Activated CD4-positive, alpha-beta memory T cell treated with anti-CD3 and anti-CD28 coated beads, Interleukin-2, amount 10 ng/mL, durations not matched to agents 7 days and 5 days (primary cell): ENCODE data around the gene DYNC1I1. TPM values are rescaled to one million over a fixed set of nuclear protein-coding genes. Genes with fewer than 3 reads are reported as not detected.
"Not testable (repeated sequence)": the region's sequence is repeated elsewhere in the genome, so short reads cannot be mapped to it uniquely, and the experiment has no call there.

Source experiments
- CTCF ChIA-PET: fragments of 350-600 bp; sonication (Branson Sonifier 250); formaldehyde crosslinking; loops from one replicate; lab custom pipeline; 2021; ENCODE audit warnings: antibody characterized with exemption, inconsistent platforms; lab: Charles Lee
- POLR2A ChIA-PET: fragments of 350-600 bp; sonication (Branson Sonifier 250); formaldehyde crosslinking; loops from one replicate; lab custom pipeline; 2021; ENCODE audit warnings: antibody characterized with exemption; lab: Charles Lee
- DNase-seq: peaks from one replicate; pipeline ENCODE4 v3.0.0-alpha.2; 2020
- H3K27ac Mint-ChIP-seq: one replicate; pipeline ENCODE4 v1.8.0; 2021; ENCODE audit warnings: mild to moderate bottlenecking, mixed read lengths
- H3K27me3 Mint-ChIP-seq: one replicate; pipeline ENCODE4 v1.8.0; 2021; ENCODE audit warnings: mixed read lengths
- H3K36me3 Mint-ChIP-seq: one replicate; pipeline ENCODE4 v1.8.0; 2021; ENCODE audit warnings: low read depth, mixed read lengths
- H3K4me1 Mint-ChIP-seq: one replicate; pipeline ENCODE4 v1.8.0; 2021; ENCODE audit warnings: mixed read lengths
- H3K4me3 Mint-ChIP-seq: one replicate; pipeline ENCODE4 v1.8.0; 2021; ENCODE audit warnings: mild to moderate bottlenecking, mixed read lengths
- H3K9me3 Mint-ChIP-seq: one replicate; pipeline ENCODE4 v1.8.0; 2021; ENCODE audit warnings: mixed read lengths
- total RNA-seq, 2 experiments: library from RNA; stranded (reverse); gene quantifications; one replicate each; pipeline ENCODE4 v1.2.3, GENCODE V29; 2021

Gene DYNC1I1
- total RNA-seq, 2 experiments from 2014 or later = not detected

DNA sequence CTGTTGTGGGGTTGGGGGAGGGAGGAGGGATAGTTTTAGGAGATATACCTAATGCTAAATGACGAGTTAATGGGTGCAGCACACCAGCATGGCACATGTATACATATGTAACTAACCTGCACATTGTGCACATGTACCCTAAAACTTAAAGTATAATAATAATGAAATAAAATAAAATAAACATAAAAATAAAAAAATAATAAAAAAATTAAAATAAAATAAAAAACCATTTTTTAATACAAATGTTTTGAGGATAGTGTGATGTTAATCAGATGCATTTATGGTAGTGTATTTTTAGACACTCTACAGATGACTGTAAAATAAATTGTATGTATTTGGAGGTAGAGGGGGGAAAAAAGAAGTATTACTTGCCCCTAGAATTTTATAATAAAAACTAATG lies 172.5 kb downstream of the DYNC1I1 start:
- H3K4me1 Mint-ChIP-seq, H3K4me3 Mint-ChIP-seq, H3K27me3 Mint-ChIP-seq, H3K36me3 Mint-ChIP-seq, POLR2A ChIA-PET, CTCF ChIA-PET, DNase-seq, H3K9me3 Mint-ChIP-seq, H3K27ac Mint-ChIP-seq: not testable (repeated sequence)

DNA sequence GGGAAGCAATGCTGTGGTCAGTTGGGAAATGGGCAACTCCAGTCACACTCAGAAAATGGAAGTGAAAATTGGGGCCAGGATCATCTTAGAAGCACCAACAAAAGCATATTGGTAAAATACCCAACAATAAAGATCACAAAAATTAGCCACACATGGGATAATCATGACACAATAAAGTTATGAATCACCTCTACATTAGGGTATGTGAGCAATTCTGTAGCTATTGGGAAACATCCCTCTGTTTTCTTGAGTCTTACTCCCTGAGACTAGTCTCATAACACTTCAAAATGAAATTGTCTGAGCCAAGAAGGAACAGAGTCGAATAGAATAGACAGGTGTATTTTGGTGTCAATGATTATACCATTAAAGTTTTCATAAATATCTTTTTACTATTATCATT lies 178.3 kb downstream of the DYNC1I1 start:
- Mint-ChIP-seq H3K9me3 (no peaks in the 10 kb centered on the region), H3K4me1 (no peaks in the 10 kb centered on the region), H3K36me3 (no peaks in the 10 kb centered on the region), H3K27ac (no peak overlapping the region), H3K4me3 (no peak overlapping the region), H3K27me3 (peaks cover 4% of the 10 kb centered on the region)
- POLR2A ChIA-PET = no interaction called here
- CTCF ChIA-PET = no interaction called here
- DNase-seq = no peak

GRCh38 chr7:95951531-95951930 lies 179.2 kb downstream of the DYNC1I1 start:
- ChIA-PET CTCF (no interaction called here), POLR2A (no interaction called here)
- no peaks in the 10 kb centered on the region for H3K4me1 Mint-ChIP-seq
- no peaks in the 10 kb centered on the region for H3K36me3 Mint-ChIP-seq
- no peak overlapping the region for H3K4me3 Mint-ChIP-seq
- H3K27me3 Mint-ChIP-seq = peaks cover 4% of the 10 kb centered on the region
- DNase-seq = no peak
- no peaks in the 10 kb centered on the region for H3K9me3 Mint-ChIP-seq
- H3K27ac Mint-ChIP-seq = no peak overlapping the region

- ChIA-PET CTCF (no interaction called here), POLR2A (no interaction called here)
- H3K27me3 Mint-ChIP-seq = peaks cover 4% of the 10 kb centered on the region
- no peaks in the 10 kb centered on the region for H3K9me3 Mint-ChIP-seq
- no peak overlapping the region for H3K27ac Mint-ChIP-seq
- no peak overlapping the region for H3K4me3 Mint-ChIP-seq
- no peak for DNase-seq
- no peaks in the 10 kb centered on the region for H3K4me1 Mint-ChIP-seq
- no peaks in the 10 kb centered on the region for H3K36me3 Mint-ChIP-seq
Observed at GRCh38 chr7:95951997-95952795, 179.8 kb downstream of the DYNC1I1 start.

- H3K27ac Mint-ChIP-seq = no peak overlapping the region
- no peak for DNase-seq
- H3K9me3 Mint-ChIP-seq = no peaks in the 10 kb centered on the region
- no peak overlapping the region for H3K4me3 Mint-ChIP-seq
- H3K36me3 Mint-ChIP-seq = no peaks in the 10 kb centered on the region
- no peaks in the 10 kb centered on the region for H3K4me1 Mint-ChIP-seq
- POLR2A ChIA-PET = no interaction called here
- CTCF ChIA-PET = no interaction called here
- peaks cover 4% of the 10 kb centered on the region for H3K27me3 Mint-ChIP-seq
Observed at GRCh38 chr7:95952851-95953250, 180.5 kb downstream of the DYNC1I1 start.

DNA sequence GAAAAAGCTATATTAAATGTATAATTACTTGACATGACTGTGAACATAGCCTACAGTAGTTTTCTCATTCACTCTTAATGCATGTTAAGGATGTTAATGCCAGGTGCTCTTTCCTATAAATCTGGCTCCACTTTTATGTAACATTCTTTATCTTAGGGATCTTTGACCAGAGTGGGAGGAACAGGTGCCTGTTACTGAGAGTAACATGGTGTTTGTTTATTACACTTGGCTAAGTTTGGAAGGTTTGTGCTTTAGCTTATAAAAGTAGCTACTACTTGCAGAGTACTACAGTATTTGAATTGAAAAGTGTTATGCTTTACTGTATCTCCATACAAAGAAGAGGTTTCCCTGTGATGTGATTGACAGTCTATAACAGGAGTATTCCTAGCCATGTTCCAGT lies 183.4 kb downstream of the DYNC1I1 start:
- ChIA-PET CTCF (no interaction called here), POLR2A (no interaction called here)
- H3K4me1 Mint-ChIP-seq = no peaks in the 10 kb centered on the region
- no peak overlapping the region for H3K4me3 Mint-ChIP-seq
- DNase-seq = no peak
- no peaks in the 10 kb centered on the region for H3K36me3 Mint-ChIP-seq
- H3K27me3 Mint-ChIP-seq = peaks cover 6% of the 10 kb centered on the region
- no peak overlapping the region for H3K27ac Mint-ChIP-seq
- no peaks in the 10 kb centered on the region for H3K9me3 Mint-ChIP-seq

DNA sequence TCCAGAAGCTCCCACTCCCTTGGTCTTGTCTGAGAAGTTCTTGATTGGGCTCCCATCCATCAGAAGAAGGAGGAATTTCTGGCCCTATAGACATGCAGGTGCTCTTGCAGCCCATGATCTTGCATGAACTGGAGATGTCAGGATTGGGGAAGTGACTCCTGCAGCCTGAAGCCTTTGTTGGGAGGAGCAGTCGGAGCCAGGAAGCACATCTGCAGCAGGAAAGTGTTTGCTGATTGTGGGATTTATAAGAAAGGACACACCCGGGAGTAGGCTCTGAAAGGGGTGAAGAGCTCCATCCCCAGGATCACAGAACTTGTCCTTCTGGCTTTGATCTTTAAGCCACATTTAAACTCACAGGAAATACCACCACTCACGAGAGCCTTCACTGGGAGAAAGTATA lies 185.2 kb downstream of the DYNC1I1 start:
- H3K4me3 Mint-ChIP-seq = no peak overlapping the region
- H3K36me3 Mint-ChIP-seq = no peaks in the 10 kb centered on the region
- H3K27me3 Mint-ChIP-seq = peaks cover 3% of the 10 kb centered on the region
- H3K4me1 Mint-ChIP-seq = no peaks in the 10 kb centered on the region
- H3K9me3 Mint-ChIP-seq = no peaks in the 10 kb centered on the region
- ChIA-PET POLR2A (no interaction called here), CTCF (no interaction called here)
- DNase-seq = no peak
- no peak overlapping the region for H3K27ac Mint-ChIP-seq

GRCh38 chr7:95960706-95961244 lies 188.4 kb downstream of the DYNC1I1 start:
- Mint-ChIP-seq H3K27ac (no peak overlapping the region), H3K36me3 (no peaks in the 10 kb centered on the region), H3K4me1 (no peaks in the 10 kb centered on the region), H3K9me3 (no peaks in the 10 kb centered on the region), H3K4me3 (no peak overlapping the region), H3K27me3 (peaks cover 5% of the 10 kb centered on the region)
- ChIA-PET POLR2A (no interaction called here), CTCF (no interaction called here)
- no peak for DNase-seq

DNA sequence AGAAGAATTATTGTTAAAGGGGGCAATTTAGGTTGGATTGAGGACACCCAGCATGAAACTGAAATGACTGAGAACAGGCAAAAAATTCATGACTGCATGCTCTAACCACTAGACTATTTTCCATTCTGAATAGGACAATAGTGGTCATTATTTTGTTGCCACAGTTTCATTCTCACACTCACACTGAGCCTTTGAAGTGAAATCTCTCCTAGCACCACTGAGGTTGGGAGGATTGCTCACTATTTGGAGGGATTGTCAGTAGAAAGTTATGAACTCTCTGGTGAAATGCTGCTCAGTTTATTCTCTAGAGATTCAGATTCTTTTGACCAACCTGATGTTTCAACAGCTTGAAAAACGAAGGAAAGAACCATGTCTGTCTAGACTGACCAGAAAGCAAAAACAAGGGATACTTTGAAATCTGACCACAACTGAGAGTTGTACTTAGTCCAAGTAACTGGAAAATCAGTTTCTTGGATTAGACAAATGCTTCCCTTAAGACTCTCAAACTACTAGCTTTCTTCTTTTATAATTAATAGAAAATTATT lies 191.2 kb downstream of the DYNC1I1 start:
- no peak overlapping the region for H3K4me3 Mint-ChIP-seq
- H3K4me1 Mint-ChIP-seq = no peaks in the 10 kb centered on the region
- H3K27ac Mint-ChIP-seq = no peak overlapping the region
- H3K9me3 Mint-ChIP-seq = no peaks in the 10 kb centered on the region
- H3K36me3 Mint-ChIP-seq = no peaks in the 10 kb centered on the region
- peaks cover 7% of the 10 kb centered on the region for H3K27me3 Mint-ChIP-seq
- DNase-seq = no peak
- ChIA-PET CTCF (no interaction called here), POLR2A (no interaction called here)

- POLR2A ChIA-PET = no interaction called here
- no peak overlapping the region for H3K4me3 Mint-ChIP-seq
- H3K4me1 Mint-ChIP-seq = no peaks in the 10 kb centered on the region
Observed at GRCh38 chr7:95971716-95972115, 199.4 kb downstream of the DYNC1I1 start.

GRCh38 chr7:95972523-95972922 lies 200.2 kb downstream of the DYNC1I1 start:
- DNase-seq = no peak
- CTCF ChIA-PET = no interaction called here
- Mint-ChIP-seq H3K4me3 (no peak overlapping the region), H3K27ac (no peak overlapping the region), H3K27me3 (no peaks in the 10 kb centered on the region), H3K36me3 (no peaks in the 10 kb centered on the region), H3K4me1 (no peaks in the 10 kb centered on the region), H3K9me3 (no peaks in the 10 kb centered on the region)
- POLR2A ChIA-PET = no interaction called here

More at GRCh38 chr7:95971716-95972115, 199.4 kb downstream of the DYNC1I1 start:
- CTCF ChIA-PET = interaction anchor here (1.1 kb wide), 1 partner anchor 56 kb away, joined by 3 read pairs; no protein-coding TSS in a partner anchor
- no peaks in the 10 kb centered on the region for H3K36me3 Mint-ChIP-seq
- no peak overlapping the region for H3K27ac Mint-ChIP-seq
- H3K9me3 Mint-ChIP-seq = no peaks in the 10 kb centered on the region
- no peak for DNase-seq
- H3K27me3 Mint-ChIP-seq = peaks cover 1% of the 10 kb centered on the region

DNA sequence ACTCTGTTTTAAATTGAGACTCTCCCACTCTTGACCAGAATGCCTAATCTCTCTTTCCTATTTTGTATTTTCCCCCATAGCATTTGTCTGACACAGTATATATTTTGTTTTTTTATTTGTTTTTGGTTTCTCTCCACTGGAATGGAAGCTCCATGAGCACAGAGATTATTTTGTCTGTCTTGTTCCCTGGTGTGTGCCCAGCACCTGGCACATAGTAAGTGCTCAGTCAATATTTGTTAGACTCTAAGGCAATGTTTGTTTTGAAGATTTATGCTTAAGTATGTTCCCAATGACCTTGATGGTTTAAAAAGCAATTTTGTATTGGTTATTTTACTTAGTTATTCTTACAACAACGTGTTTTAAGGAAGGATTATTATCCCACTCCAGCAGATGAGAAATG lies 201.8 kb downstream of the DYNC1I1 start:
- CTCF ChIA-PET = no interaction called here
- H3K27ac Mint-ChIP-seq = no peak overlapping the region
- DNase-seq = no peak
- POLR2A ChIA-PET = no interaction called here
- peaks cover 4% of the 10 kb centered on the region for H3K27me3 Mint-ChIP-seq
- no peaks in the 10 kb centered on the region for H3K4me1 Mint-ChIP-seq
- H3K4me3 Mint-ChIP-seq = no peak overlapping the region
- no peaks in the 10 kb centered on the region for H3K36me3 Mint-ChIP-seq
- no peaks in the 10 kb centered on the region for H3K9me3 Mint-ChIP-seq

GRCh38 chr7:95976369-95977060 lies 204.2 kb downstream of the DYNC1I1 start:
- Mint-ChIP-seq H3K4me3 (no peak overlapping the region), H3K27ac (no peak overlapping the region), H3K4me1 (no peaks in the 10 kb centered on the region), H3K36me3 (no peaks in the 10 kb centered on the region), H3K9me3 (no peaks in the 10 kb centered on the region), H3K27me3 (peaks cover 4% of the 10 kb centered on the region)
- POLR2A ChIA-PET = no interaction called here
- CTCF ChIA-PET = no interaction called here
- no peak for DNase-seq
